A549 treated with AZD9567 at 1 μM for 4 hours (cell line): Measurements from ENCODE around the gene CLEC20A. TPM values are rescaled to one million over a fixed set of nuclear protein-coding genes. Genes with fewer than 3 reads are reported as not detected.

Experiments used
- total RNA-seq: library from RNA; stranded (reverse); fragments of 200-300 nt; extraction: Qiagen RNA extraction; gene quantifications from 5 replicates; pipeline ENCODE4 v1.2.3, GENCODE V29; 2022; ENCODE audit not compliant: insufficient read depth

CLEC20A gene
- total RNA-seq: not detected in 5 replicates

GRCh38 chr1:178496410-178497135 lies at the start of gene CLEC20A:
Gene CLEC20A, minus strand, starts transcription at chr1:178496964. Its CDS starts 25 bp downstream, at chr1:178496939.

GRCh38 chr1:178512566-178513277 lies 16.0 kb upstream of the CLEC20A start, which contains the start of gene TEX35:
Gene TEX35, plus strand, starts transcription at chr1:178513109. Its CDS starts 80 bp downstream, at chr1:178513189.

Other genes with a start within 250 kb of the CLEC20A start
- 0.05 TPM in 2 of 5 replicates, not detected in the others for gene TEX35, start 16.1 kb upstream of the CLEC20A start, total RNA-seq
- 15.1 to 27.0 TPM (median 21.9 TPM) in 5 replicates for gene RALGPS2, start 228.3 kb upstream of the CLEC20A start, total RNA-seq